K562 (cell line): ENCODE data around the gene CLCN4. TPM values are rescaled to one million over a fixed set of nuclear protein-coding genes. Genes with fewer than 3 reads are reported as not detected.

Experiments
- ATAC-seq: fragments of 200-7000 bp; cut with Tn5 transposase; 3 replicates; pipeline ENCODE4 v1.9.1; 2020; ENCODE audit warnings: moderate library complexity
- BruUV-seq: library from RNA; stranded (reverse); fragments of 400-500 nt; replicated peaks from 2 replicates; lab custom pipeline; 2021; lab: Mats Ljungman, UMichigan
- CTCF ChIA-PET: fragments of 300-600 bp; formaldehyde crosslinking; extraction: SDS; loops from one replicate; lab custom pipeline; 2021; ENCODE audit warnings: low intra/inter-chr PET ratio; lab: Yijun Ruan, JAX
- POLR2A ChIA-PET: fragments of 300-600, 350-650 bp; sonication (Branson Sonifier 250); formaldehyde crosslinking; extraction: SDS; loops from one replicate; lab custom pipeline; 2021; ENCODE audit warnings: antibody characterized with exemption, inconsistent platforms; lab: Yijun Ruan, JAX
- DNase-seq, 4 experiments: peaks; one replicate each; pipeline versions ENCODE4 v3.0.0 to v3.0.0-alpha.2; 2011 to 2018; ENCODE audit warnings: low spot score in 3 of 4, mixed read lengths in 3 of 4; ENCODE audit errors: extremely low read depth in 1 of 4
- FAIRE-seq: peaks from 2 replicates; lab custom pipeline; 2011; peaks lifted over from hg19 to GRCh38; lab: Jason Lieb, UNC
- H2AFZ ChIP-seq: 2 replicates; pipeline ENCODE4 v1.6.0; 2011; ENCODE audit warnings: low read depth, low read length, control low read depth, inconsistent platforms
- H3K27ac ChIP-seq: fragments of 200-600 bp; 3 replicates; pipeline ENCODE4 v1.8.0; 2011; ENCODE audit warnings: low read depth, mild to moderate bottlenecking, control low read depth, inconsistent platforms, low read length, moderate library complexity, mixed read lengths; ENCODE audit errors: extremely low read depth
- H3K27me3 ChIP-seq, 2 experiments: fragments of 300-600 bp in 1 of 2; 2 replicates in 1 of 2; 3 replicates in 1 of 2; pipeline versions ENCODE4 v1.6.0 to v1.8.0; 2011; ENCODE audit warnings: inconsistent platforms in 2 of 2, low read length in 2 of 2, mild to moderate bottlenecking in 1 of 2, mixed read lengths in 1 of 2, moderate library complexity in 1 of 2; ENCODE audit not compliant: control insufficient read depth in 2 of 2, insufficient read depth in 2 of 2
- H3K36me3 ChIP-seq: fragments of 300-600 bp; 3 replicates; pipeline ENCODE4 v1.8.0; 2011; ENCODE audit warnings: mild to moderate bottlenecking, low read length, inconsistent platforms; ENCODE audit not compliant: control insufficient read depth, insufficient read depth
- H3K4me1 ChIP-seq, 2 experiments: fragments of 200-600 bp in 1 of 2; replicated peaks in 1 of 2; 2 replicates in 1 of 2; 3 replicates in 1 of 2; pipeline versions ENCODE4 v1.5.1 to v1.8.0; 2011; ENCODE audit warnings: inconsistent platforms in 2 of 2, low read length in 2 of 2, mild to moderate bottlenecking in 1 of 2, mixed read lengths in 1 of 2, moderate library complexity in 1 of 2; ENCODE audit not compliant: control insufficient read depth in 2 of 2, insufficient read depth in 2 of 2
- H3K4me2 ChIP-seq: 2 replicates; pipeline ENCODE4 v1.6.1; 2011; ENCODE audit warnings: low read length, control low read depth, inconsistent platforms, mixed read lengths; ENCODE audit not compliant: insufficient read depth
- H3K4me3 ChIP-seq: fragments of 200-600 bp; sonication (generic), shearing (Covaris generic); 2 replicates; pipeline ENCODE4 v1.5.1; 2016; ENCODE audit warnings: control low read depth, inconsistent platforms
- H3K79me2 ChIP-seq: fragments of 200-600 bp; 3 replicates; pipeline ENCODE4 v1.8.0; 2011; ENCODE audit warnings: low read length, inconsistent platforms; ENCODE audit not compliant: control insufficient read depth, insufficient read depth
- H3K9ac ChIP-seq, 2 experiments: 2 replicates each; pipeline versions ENCODE4 v1.6.0 to v1.6.1; 2011; ENCODE audit warnings: low read depth in 2 of 2, low read length in 2 of 2, control low read depth in 1 of 2, inconsistent platforms in 1 of 2, mild to moderate bottlenecking in 1 of 2, mixed read lengths in 1 of 2; ENCODE audit not compliant: insufficient read depth in 1 of 2
- H3K9me1 ChIP-seq: one replicate; pipeline ENCODE4 v1.6.0; 2011; ENCODE audit warnings: inconsistent platforms, mild to moderate bottlenecking, low read length, moderate library complexity; ENCODE audit not compliant: control insufficient read depth, insufficient read depth
- H3K9me3 ChIP-seq: replicated peaks from 2 replicates; pipeline ENCODE4 v1.5.1; 2011; ENCODE audit warnings: low read depth, low read length, inconsistent platforms; ENCODE audit not compliant: control insufficient read depth, insufficient read depth
- H4K20me1 ChIP-seq: replicated peaks from 2 replicates; pipeline ENCODE4 v1.6.1; 2011; ENCODE audit warnings: low read length, inconsistent platforms, mixed read lengths; ENCODE audit not compliant: control insufficient read depth, insufficient read depth
- BHLHE40 ChIP-seq: IDR thresholded peaks from 2 replicates; pipeline ENCODE4 v1.6.1; 2011; ENCODE audit warnings: low read length, improper control_type of control experiment
- FOXP4 ChIP-seq: sonication (generic); formaldehyde crosslinking; IDR thresholded peaks from 2 replicates; pipeline ENCODE4 v1.8.0; 2022; ENCODE audit warnings: mild to moderate bottlenecking, missing genetic modification reagents, borderline replicate concordance
- HDAC3 ChIP-seq: fragments of 450-650 bp; IDR thresholded peaks from 2 replicates; pipeline ENCODE4 v1.6.1; 2018; ENCODE audit warnings: borderline replicate concordance, mild to moderate bottlenecking, moderate library complexity; ENCODE audit not compliant: partially characterized antibody
- HNRNPK ChIP-seq: fragments of 200-400 bp; formaldehyde crosslinking; IDR thresholded peaks from one replicate; pipeline ENCODE4 v1.6.1; 2018; ENCODE audit warnings: mild to moderate bottlenecking, low read depth, low read length; ENCODE audit not compliant: poor library complexity, severe bottlenecking
- HOMEZ ChIP-seq: fragments of 250-450 bp; sonication (Bioruptor Pico); IDR thresholded peaks from 2 replicates; pipeline ENCODE4 v1.4.0; 2020; ENCODE audit warnings: mild to moderate bottlenecking, moderate library complexity
- HSF4 ChIP-seq: fragments of 250-450 bp; sonication (Bioruptor Pico); IDR thresholded peaks from 2 replicates; pipeline ENCODE4 v2.1.2; 2022; ENCODE audit warnings: mild to moderate bottlenecking, moderate library complexity, borderline replicate concordance
- PURB ChIP-seq: sonication (generic); formaldehyde crosslinking; IDR thresholded peaks from 2 replicates; pipeline ENCODE4 v1.9.0; 2021; ENCODE audit warnings: low read depth, mild to moderate bottlenecking, missing genetic modification reagents
- RAD51 ChIP-seq: fragments of 450-650 bp; IDR thresholded peaks from 2 replicates; pipeline ENCODE4 v1.7.1; 2016; ENCODE audit warnings: low read depth, mild to moderate bottlenecking, borderline replicate concordance
- RBM22 ChIP-seq: fragments of 200-400 bp; formaldehyde crosslinking; IDR thresholded peaks from 2 replicates; pipeline ENCODE4 v1.6.1; 2018; ENCODE audit warnings: low read length, low read depth; ENCODE audit not compliant: poor library complexity, severe bottlenecking
- SREBF1 ChIP-seq: fragments of 150-350 bp; IDR thresholded peaks from 2 replicates; pipeline ENCODE4 v1.6.1; 2014; ENCODE audit warnings: antibody characterized with exemption, low read depth, low read length, borderline replicate concordance
- TOE1 ChIP-seq, 2 experiments: fragments of 450-650 bp in 1 of 2; sonication (generic) in 1 of 2; formaldehyde crosslinking in 1 of 2; IDR thresholded peaks; 2 replicates each; pipeline versions ENCODE4 v1.7.1 to v1.8.0; 2016 to 2022; ENCODE audit warnings: borderline replicate concordance in 2 of 2, mild to moderate bottlenecking in 2 of 2, antibody characterized with exemption in 1 of 2, inconsistent platforms in 1 of 2, low read depth in 1 of 2, missing genetic modification reagents in 1 of 2, moderate library complexity in 1 of 2
- WGBS: fragments of 100-300 bp; shearing (Covaris generic); methylation state at CpG from one replicate; pipeline ENCODE4 v1.1.6; 2016; ENCODE audit warnings: low coverage, mixed read lengths; ENCODE audit not compliant: insufficient coverage; ENCODE audit errors: missing lambda C conversion rate; 5-methylcytosine and 5-hydroxymethylcytosine counted together
- in situ Hi-C: fragments of 300-500 bp; cut with MboI; formaldehyde crosslinking; loops from 4 replicates; pipeline ENCODE4 v1.15.0; 2018; ENCODE audit warnings: inconsistent platforms, mixed read lengths
- intact Hi-C: fragments of 100-400 bp; cut with micrococcal nuclease; formaldehyde crosslinking; loops from 2 replicates; pipeline ENCODE4 v1.14.2; 2022
- polyA plus RNA-seq, 8 experiments: library from polyadenylated mRNA; depleted of rRNA in 4 of 8; stranded (reverse) in 5 of 8; unstranded in 3 of 8; fragments of >200 nt; fragmentation: Nextera tagmentation in 2 of 8; fragmentation: Illumina TruSeq in 1 of 8; extraction: Ambion mirVana in 2 of 8; extraction: Trizol in 1 of 8; gene quantifications; 2 replicates each; pipeline versions ENCODE4 v1.2.1 to v1.2.3, GENCODE V29; 2011 to 2014; ENCODE audit warnings: inconsistent platforms in 1 of 8, missing spikeins in 1 of 8
- total RNA-seq, 7 experiments: library from RNA; depleted of rRNA in 6 of 7; stranded (reverse); fragments of >200 nt in 6 of 7; fragmentation: Illumina TruSeq in 2 of 7; extraction: Trizol in 2 of 7; gene quantifications; 2 replicates each; pipeline versions ENCODE4 v1.2.1 to v1.2.3, GENCODE V29; 2011 to 2021; ENCODE audit warnings: low replicate concordance in 1 of 7

Gene CLCN4
- total and polyA plus RNA-seq, 9 of the 15 experiments (the other 6 are each of a cell fraction or from before 2014, with no cell fraction given) = 0.03 to 0.24 (median 0.10) TPM; not detected in 1

- H2AFZ ChIP-seq = no peak overlapping the region
- POLR2A ChIA-PET = no interaction called here
- no peaks in the 10 kb centered on the region for H3K27me3 ChIP-seq
- CTCF ChIA-PET = no interaction called here
- no peaks in the 10 kb centered on the region for H3K36me3 ChIP-seq
- H3K4me1 ChIP-seq = no peaks in the 10 kb centered on the region
- no peak for DNase-seq
- no TSS peak for BruUV-seq
- H3K9ac ChIP-seq = no peak overlapping the region
- no peak overlapping the region for H3K4me2 ChIP-seq
- WGBS = 0% methylated on average over 4 of the region's 11 CpGs
- no peaks in the 10 kb centered on the region for H3K9me1 ChIP-seq
- no peaks in the 10 kb centered on the region for H3K79me2 ChIP-seq
- no peak overlapping the region for H3K4me3 ChIP-seq
- H3K9me3 ChIP-seq = no peaks in the 10 kb centered on the region
- in situ Hi-C loops = no loop called here
- intact Hi-C loops = no loop called here
- no peak overlapping the region for H3K27ac ChIP-seq
- FAIRE-seq = no peak
- no peak for ATAC-seq
- no peaks in the 10 kb centered on the region for H4K20me1 ChIP-seq
- TF ChIP-seq BHLHE40 = no peak
These were observed 82.9 kb downstream of the CLCN4 start for GRCh38 chrX:10239611-10240064.

- ChIA-PET CTCF (no interaction called here), POLR2A (no interaction called here)
- no peaks in the 10 kb centered on the region for H3K27me3 ChIP-seq
- WGBS = 0% methylated on average over 4 of the region's 4 CpGs
- H3K9ac ChIP-seq = no peak overlapping the region
- no peaks in the 10 kb centered on the region for H3K9me1 ChIP-seq
- H4K20me1 ChIP-seq = no peaks in the 10 kb centered on the region
- no peak overlapping the region for H3K4me2 ChIP-seq
- in situ Hi-C loops (no loop called here), intact Hi-C loops (no loop called here)
- ATAC-seq (no peak), FAIRE-seq (no peak), DNase-seq (no peak)
- no peak overlapping the region for H3K27ac ChIP-seq
- H3K9me3 ChIP-seq = no peaks in the 10 kb centered on the region
- no peak overlapping the region for H3K4me3 ChIP-seq
- BruUV-seq = no TSS peak
- H3K4me1 ChIP-seq = no peaks in the 10 kb centered on the region
- H2AFZ ChIP-seq = no peak overlapping the region
- no peaks in the 10 kb centered on the region for H3K79me2 ChIP-seq
- no peaks in the 10 kb centered on the region for H3K36me3 ChIP-seq
- TF ChIP-seq HOMEZ (CRISPR knock-in tag) = no peak
- TF ChIP-seq RBM22 = no peak
- TF ChIP-seq PURB (CRISPR knock-in tag) = no peak
- TF ChIP-seq RAD51 = no peak
- TF ChIP-seq TOE1 (IDR thresholded peaks at IDR 0.05; ENCODE audit: borderline replicate concordance) = no peak
- no peak for TF ChIP-seq TOE1 (CRISPR knock-in tag; IDR thresholded peaks at IDR 0.05; ENCODE audit: borderline replicate concordance, low read depth)
- no peak for TF ChIP-seq FOXP4
- no peak for TF ChIP-seq SREBF1
- TF ChIP-seq HSF4 (CRISPR knock-in tag) = no peak
- TF ChIP-seq HNRNPK = no peak
- TF ChIP-seq HDAC3 = no peak
These were observed 84.1 kb downstream of the CLCN4 start for GRCh38 chrX:10240918-10241317.
